ENCODE data around the gene CYP1A2.
"Not testable (repeated sequence)": the region's sequence is repeated elsewhere in the genome, so short reads cannot be mapped to it uniquely, and the experiment has no call there.

CYP1A2 gene

DNA sequence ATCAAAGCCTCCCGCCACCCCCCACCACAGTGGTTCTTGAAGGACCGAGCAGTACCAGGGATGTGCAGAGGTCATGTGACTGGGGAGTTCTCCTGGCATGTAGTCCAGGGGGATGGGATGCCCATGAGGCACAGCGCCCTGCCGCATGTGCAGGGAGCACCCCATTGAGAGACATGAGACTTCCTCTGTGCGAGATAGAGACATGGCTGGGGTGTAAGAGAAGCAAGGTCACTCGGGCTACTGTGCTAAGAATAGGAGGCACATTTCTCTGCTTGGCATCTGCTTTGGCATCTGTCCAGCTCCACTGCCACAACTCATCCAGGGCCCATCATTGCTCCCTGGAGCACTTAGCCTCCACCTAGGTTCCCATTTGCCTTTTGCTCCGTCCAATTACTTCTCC, 20.9 kb upstream of the CYP1A2 start:
- no peaks in the 10 kb centered on the region for H3K9me3 Mint-ChIP-seq

DNA sequence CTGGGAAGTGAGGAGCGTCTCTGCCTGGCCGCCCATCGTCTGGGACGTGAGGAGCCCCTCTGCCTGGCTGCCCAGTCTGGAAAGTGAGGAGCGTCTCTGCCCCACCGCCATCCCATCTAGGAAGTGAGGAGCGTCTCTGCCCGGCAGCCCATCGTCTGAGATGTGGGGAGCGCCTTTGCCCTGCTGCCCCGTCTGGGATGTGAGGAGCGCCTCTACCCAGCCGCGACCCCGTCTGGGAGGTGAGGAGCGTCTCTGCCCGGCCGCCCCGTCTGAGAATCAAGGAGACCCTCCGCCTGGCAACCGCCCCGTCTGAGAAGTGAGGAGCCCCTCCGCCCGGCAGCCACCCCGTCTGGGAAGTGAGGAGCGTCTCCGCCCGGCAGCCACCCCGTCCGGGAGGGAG, 19.9 kb upstream of the CYP1A2 start:
- ATAC-seq; DNase-seq; H3K9me3 Mint-ChIP-seq; H3K4me3 Mint-ChIP-seq; H3K36me3 Mint-ChIP-seq (ENCODE audit: low read depth); H3K27ac Mint-ChIP-seq: not testable (repeated sequence)
- Mint-ChIP-seq H3K27me3 (peaks cover 31% of the 10 kb centered on the region), H3K4me1 (peaks cover 13% of the 10 kb centered on the region)

More for the DNA sequence above, 20.9 kb upstream of the CYP1A2 start:
- peaks cover 13% of the 10 kb centered on the region for H3K4me1 Mint-ChIP-seq
- peaks cover 30% of the 10 kb centered on the region for H3K27me3 Mint-ChIP-seq
- DNase-seq (no peak), ATAC-seq (no peak)
- H3K27ac Mint-ChIP-seq: no peak overlapping the region
- H3K4me3 Mint-ChIP-seq: no peak overlapping the region
- no peaks in the 10 kb centered on the region for H3K36me3 Mint-ChIP-seq (ENCODE audit: low read depth)

DNA sequence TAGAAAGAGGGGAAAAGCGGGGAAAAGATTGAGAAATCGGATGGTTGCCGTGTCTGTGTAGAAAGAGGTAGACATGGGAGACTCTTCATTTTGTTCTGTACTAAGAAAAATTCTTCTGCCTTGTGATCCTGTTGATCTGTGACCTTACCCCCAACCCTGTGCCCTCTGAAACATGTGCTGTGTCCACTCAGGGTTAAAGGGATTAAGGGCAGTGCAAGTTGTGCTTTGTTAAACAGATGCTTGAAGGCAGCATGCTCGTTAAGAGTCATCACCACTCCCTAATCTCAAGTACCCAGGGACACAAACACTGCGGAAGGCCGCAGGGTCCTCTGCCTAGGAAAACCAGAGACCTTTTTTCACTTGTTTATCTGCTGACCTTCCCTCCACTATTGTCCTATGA, 19.3 kb upstream of the CYP1A2 start:
- not testable (repeated sequence) for H3K36me3 Mint-ChIP-seq (ENCODE audit: low read depth); DNase-seq; H3K9me3 Mint-ChIP-seq; H3K27ac Mint-ChIP-seq; ATAC-seq; H3K4me3 Mint-ChIP-seq
- H3K4me1 Mint-ChIP-seq: peaks cover 13% of the 10 kb centered on the region
- peaks cover 31% of the 10 kb centered on the region for H3K27me3 Mint-ChIP-seq

DNA sequence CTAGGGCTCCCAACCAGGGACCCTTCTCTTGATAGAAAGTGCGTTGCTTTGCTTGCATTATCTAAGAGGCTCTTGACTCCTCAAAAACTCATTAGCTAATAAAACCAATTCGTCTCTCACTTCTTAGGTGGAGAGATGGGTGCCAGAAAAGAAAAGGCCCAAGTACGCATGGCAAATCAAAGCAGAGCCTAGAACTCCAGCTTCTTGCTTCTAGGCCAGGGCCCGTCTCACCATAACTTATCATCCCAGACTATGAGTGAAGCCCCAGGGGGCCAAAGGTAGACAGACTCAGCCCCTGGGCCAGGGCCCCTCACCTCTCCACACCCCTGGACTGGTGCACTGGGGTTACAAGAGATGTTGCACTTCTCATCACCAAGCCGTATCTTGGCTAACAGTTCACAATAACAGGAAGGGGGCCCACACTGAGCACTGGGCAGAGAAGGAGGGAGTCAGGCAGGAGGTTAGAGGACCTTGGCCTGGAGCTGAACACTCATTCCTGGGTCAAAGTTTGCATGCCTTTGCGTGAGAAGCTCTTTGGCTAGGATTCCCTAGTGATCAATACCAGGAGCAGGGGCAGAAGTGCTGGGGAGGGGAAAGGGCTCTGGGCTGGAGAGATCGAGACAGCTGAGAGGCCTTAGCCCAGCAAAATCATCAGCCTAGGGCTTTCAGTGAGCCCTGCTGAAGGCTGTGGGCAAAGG, 17.9 kb upstream of the CYP1A2 start:
- Mint-ChIP-seq H3K36me3 (ENCODE audit: low read depth) (no peaks in the 10 kb centered on the region), H3K27ac (no peak overlapping the region), H3K27me3 (peaks cover 27% of the 10 kb centered on the region), H3K4me1 (peaks cover 9% of the 10 kb centered on the region), H3K9me3 (no peaks in the 10 kb centered on the region), H3K4me3 (no peak overlapping the region)
- no peak for ATAC-seq
- DNase-seq: no peak

DNA sequence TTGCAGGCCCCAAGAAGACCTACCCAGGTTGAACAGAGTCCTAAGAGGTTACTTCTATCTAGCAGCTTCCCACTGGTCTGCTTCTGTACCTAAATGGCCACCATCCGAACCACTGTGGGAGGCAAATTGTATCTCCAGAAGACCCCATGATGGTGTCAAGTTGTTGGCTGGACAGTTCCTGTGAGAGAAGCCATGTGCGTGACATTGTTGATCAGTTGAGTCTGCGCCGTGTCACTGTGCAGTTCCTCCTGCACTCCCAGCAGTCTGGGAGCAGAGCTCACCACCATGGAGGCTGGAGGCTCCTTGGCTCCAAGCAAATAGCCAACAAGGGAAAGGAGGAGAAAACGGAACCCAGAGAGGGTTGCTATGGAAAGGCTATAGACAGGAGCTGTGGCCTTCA, 15.8 kb upstream of the CYP1A2 start:
- H3K9me3 Mint-ChIP-seq: peaks cover 11% of the 10 kb centered on the region
- peaks cover 1% of the 10 kb centered on the region for H3K36me3 Mint-ChIP-seq (ENCODE audit: low read depth)
- no peak overlapping the region for H3K4me3 Mint-ChIP-seq
- H3K27ac Mint-ChIP-seq: no peak overlapping the region
- peaks cover 26% of the 10 kb centered on the region for H3K27me3 Mint-ChIP-seq
- DNase-seq (no peak), ATAC-seq (no peak)
- H3K4me1 Mint-ChIP-seq: peaks cover under 1% of the 10 kb centered on the region

DNA sequence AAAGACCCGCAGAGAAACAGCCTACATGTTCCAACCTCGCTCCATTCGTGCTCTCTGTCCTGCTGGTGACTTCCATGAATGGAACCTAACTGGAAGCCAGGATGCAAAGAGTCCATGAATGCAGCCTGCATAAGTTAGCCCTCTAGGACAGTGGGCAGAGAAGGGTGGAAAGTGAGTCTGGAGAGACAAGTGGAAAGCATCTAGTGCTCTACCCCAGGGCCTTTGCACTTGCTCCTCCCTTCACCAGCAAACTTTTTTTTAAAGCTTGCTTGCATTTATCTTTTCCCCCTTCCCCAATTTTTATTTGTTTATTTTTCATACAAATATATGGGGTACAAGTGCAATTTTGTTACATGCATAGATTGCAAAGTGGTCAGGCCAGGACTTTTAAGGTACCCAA, 15.4 kb upstream of the CYP1A2 start:
- Mint-ChIP-seq H3K4me1 (peaks cover 5% of the 10 kb centered on the region), H3K27ac (no peak overlapping the region), H3K4me3 (no peak overlapping the region), H3K9me3 (peaks cover 15% of the 10 kb centered on the region), H3K27me3 (peaks cover 27% of the 10 kb centered on the region), H3K36me3 (ENCODE audit: low read depth) (peaks cover 3% of the 10 kb centered on the region)
- DNase-seq (no peak), ATAC-seq (no peak)

DNA sequence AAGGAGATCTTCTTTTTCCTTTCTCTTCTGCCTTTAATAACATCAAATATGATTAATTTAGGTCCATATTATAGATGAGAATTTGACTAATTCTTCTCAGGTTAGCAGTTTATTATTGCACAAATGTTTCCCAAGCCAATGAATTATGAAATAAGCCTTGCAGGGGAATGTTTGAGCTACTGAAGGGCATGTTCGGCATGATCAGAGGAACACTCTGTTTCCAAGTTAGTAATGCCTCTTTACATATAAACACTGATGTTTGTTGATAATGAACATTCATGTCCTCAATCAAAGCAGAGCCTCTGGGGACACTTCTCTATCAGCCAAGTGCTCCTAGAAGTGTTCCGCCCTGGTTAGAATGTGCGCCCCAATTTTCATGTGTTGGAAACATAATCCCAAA, 13.3 kb upstream of the CYP1A2 start:
- H3K9me3 Mint-ChIP-seq: peaks cover 15% of the 10 kb centered on the region
- H3K27me3 Mint-ChIP-seq: peaks cover 21% of the 10 kb centered on the region
- DNase-seq (no peak), ATAC-seq (no peak)
- H3K4me3 Mint-ChIP-seq: no peak overlapping the region
- peaks cover 7% of the 10 kb centered on the region for H3K4me1 Mint-ChIP-seq
- H3K36me3 Mint-ChIP-seq (ENCODE audit: low read depth): peaks cover 3% of the 10 kb centered on the region
- H3K27ac Mint-ChIP-seq: no peak overlapping the region

DNA sequence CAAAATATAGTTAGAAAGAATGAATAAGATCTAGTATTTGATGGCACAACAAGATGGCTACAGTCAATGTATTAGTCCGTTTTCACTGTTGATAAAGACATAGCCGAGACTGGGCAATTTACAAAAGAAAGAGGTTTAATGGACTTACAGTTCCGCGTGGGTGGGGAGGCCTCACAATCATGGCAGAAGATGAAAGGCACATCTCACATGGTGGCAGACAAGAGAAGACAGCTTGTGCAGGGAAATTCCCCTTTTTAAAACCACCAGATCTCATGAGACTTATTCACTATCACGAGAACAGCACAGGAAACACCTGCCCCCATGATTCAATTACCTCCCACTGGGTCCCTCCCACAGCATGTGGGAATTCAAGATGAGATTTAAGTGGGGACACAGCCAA, 10.4 kb upstream of the CYP1A2 start:
- H3K4me1 Mint-ChIP-seq; H3K4me3 Mint-ChIP-seq; H3K36me3 Mint-ChIP-seq (ENCODE audit: low read depth); DNase-seq; H3K27ac Mint-ChIP-seq; ATAC-seq: not testable (repeated sequence)
- H3K9me3 Mint-ChIP-seq: peaks cover 20% of the 10 kb centered on the region
- peaks cover 24% of the 10 kb centered on the region for H3K27me3 Mint-ChIP-seq

DNA sequence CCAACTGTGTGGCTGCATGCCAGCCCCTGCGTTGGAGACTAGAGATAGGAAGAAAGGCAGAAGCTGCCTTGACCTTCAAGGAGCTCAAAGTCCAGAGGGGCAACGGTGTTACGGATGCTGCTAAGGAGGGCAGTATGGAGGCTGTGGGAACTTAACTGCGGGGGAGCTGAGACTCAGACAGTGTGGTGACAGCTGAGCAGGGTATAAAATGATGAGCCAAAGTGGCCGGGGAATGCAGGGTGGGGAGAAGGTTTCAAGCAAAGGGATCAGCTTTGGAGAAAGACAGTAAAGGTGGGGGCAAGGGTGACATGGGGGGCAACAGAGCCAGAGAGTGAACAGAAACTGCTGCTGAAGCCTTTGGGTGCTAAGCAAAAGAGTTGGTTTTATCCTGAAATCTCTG, 6.2 kb upstream of the CYP1A2 start:
- DNase-seq: no peak
- Mint-ChIP-seq H3K4me1 (peaks cover 10% of the 10 kb centered on the region), H3K27me3 (peaks cover 13% of the 10 kb centered on the region), H3K36me3 (ENCODE audit: low read depth) (peaks cover 2% of the 10 kb centered on the region), H3K27ac (no peak overlapping the region), H3K4me3 (no peak overlapping the region), H3K9me3 (peaks cover 13% of the 10 kb centered on the region)
- no peak for ATAC-seq

DNA sequence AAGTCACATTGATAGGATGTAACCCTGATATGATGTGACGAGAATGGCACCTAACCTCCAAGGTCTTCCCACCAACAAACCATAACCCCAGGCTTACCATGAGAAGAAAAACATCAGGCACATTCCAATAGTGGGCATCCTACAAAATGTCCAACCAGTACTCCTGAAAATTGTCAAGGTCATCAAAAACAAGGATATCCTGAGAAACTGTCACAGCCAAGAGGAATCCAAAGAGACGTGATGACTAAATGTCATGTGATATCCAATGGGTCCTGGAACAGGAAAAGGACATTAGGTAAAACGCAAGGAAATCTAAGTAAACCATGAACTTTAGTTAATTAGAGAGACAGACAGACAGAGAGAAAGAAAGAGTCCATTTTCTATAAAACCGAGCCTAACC, 2.3 kb upstream of the CYP1A2 start:
- Mint-ChIP-seq H3K27ac (no peak overlapping the region), H3K4me1 (peaks cover 3% of the 10 kb centered on the region), H3K4me3 (no peak overlapping the region), H3K27me3 (peaks cover 6% of the 10 kb centered on the region), H3K36me3 (ENCODE audit: low read depth) (no peaks in the 10 kb centered on the region), H3K9me3 (peaks cover 4% of the 10 kb centered on the region)
- DNase-seq: no peak
- no peak for ATAC-seq

DNA sequence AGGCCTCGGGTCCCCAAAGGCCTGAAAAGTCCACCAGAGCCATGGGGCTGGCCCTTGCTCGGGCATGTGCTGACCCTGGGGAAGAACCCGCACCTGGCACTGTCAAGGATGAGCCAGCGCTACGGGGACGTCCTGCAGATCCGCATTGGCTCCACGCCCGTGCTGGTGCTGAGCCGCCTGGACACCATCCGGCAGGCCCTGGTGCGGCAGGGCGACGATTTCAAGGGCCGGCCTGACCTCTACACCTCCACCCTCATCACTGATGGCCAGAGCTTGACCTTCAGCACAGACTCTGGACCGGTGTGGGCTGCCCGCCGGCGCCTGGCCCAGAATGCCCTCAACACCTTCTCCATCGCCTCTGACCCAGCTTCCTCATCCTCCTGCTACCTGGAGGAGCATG, 1.2 kb downstream of the CYP1A2 start:
- no peak for DNase-seq
- no peak overlapping the region for H3K4me3 Mint-ChIP-seq
- H3K4me1 Mint-ChIP-seq: peaks cover 3% of the 10 kb centered on the region
- H3K27me3 Mint-ChIP-seq: peaks cover 2% of the 10 kb centered on the region
- no peak overlapping the region for H3K27ac Mint-ChIP-seq
- H3K9me3 Mint-ChIP-seq: no peaks in the 10 kb centered on the region
- ATAC-seq: no peak
- no peaks in the 10 kb centered on the region for H3K36me3 Mint-ChIP-seq (ENCODE audit: low read depth)

DNA sequence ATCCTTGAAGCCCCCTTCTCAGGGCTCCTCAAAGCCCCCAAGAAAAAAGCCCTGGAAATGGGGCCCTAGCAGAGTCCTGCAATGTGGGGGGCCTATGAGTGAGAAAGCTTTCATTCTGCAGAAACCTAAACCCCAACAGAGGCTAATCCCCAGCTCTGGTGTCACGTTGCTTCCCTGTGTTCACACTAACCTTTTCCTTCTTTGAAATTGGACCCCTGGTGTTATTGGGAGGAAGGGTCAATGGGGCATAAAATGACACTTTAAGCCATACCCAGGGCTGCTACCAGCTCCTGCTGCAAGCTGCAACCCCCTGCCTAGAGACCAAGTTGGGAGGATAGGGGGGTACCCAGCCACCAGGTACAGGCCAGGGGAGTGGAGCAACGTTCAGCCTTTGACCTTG, 2.1 kb downstream of the CYP1A2 start:
- Mint-ChIP-seq H3K36me3 (ENCODE audit: low read depth) (no peaks in the 10 kb centered on the region), H3K9me3 (no peaks in the 10 kb centered on the region), H3K4me1 (peaks cover 3% of the 10 kb centered on the region), H3K4me3 (no peak overlapping the region), H3K27me3 (no peaks in the 10 kb centered on the region), H3K27ac (no peak overlapping the region)
- ATAC-seq: no peak
- DNase-seq: no peak

DNA sequence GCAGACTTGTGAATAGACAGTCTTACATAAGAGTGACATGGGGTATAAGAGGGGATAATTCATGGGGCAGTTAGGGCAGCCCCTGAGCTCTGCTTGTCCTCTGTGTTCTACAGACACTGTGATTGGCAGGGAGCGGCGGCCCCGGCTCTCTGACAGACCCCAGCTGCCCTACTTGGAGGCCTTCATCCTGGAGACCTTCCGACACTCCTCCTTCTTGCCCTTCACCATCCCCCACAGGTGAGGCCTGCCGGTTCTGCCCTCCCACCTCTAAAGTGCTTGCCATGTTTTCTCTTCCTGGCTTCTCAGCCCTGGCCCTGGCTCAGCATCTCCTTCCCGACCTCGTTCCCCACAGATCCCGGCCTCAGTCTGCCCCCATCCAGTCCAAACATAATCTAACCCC, 3.4 kb downstream of the CYP1A2 start:
- no peak overlapping the region for H3K4me3 Mint-ChIP-seq
- no peak overlapping the region for H3K27ac Mint-ChIP-seq
- DNase-seq (no peak), ATAC-seq (no peak)
- no peaks in the 10 kb centered on the region for H3K9me3 Mint-ChIP-seq
- no peaks in the 10 kb centered on the region for H3K27me3 Mint-ChIP-seq
- H3K36me3 Mint-ChIP-seq (ENCODE audit: low read depth): no peaks in the 10 kb centered on the region
- no peaks in the 10 kb centered on the region for H3K4me1 Mint-ChIP-seq

DNA sequence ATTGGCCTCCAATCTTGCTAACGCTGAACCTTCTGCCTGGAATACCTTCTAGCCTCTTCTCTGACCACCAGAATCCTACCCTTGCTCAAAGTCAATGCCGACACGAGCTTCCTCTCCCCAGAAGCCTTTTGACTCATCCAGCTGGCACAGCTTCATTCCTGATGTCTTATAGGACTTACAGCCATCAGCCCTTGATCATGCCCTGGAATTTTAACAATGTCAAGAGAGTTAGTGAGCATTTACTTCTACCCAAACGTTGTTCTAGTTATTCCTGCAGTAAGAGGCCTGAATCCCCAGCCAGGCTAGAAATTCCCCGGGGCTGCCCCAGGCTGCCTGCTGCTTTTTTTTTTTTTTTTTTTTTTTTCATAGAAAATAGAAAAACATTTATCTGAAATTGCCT, 3.9 kb downstream of the CYP1A2 start:
- Mint-ChIP-seq H3K4me3 (no peak overlapping the region), H3K27me3 (no peaks in the 10 kb centered on the region), H3K4me1 (no peaks in the 10 kb centered on the region), H3K36me3 (ENCODE audit: low read depth) (no peaks in the 10 kb centered on the region), H3K27ac (no peak overlapping the region), H3K9me3 (no peaks in the 10 kb centered on the region)
- no peak for ATAC-seq
- no peak for DNase-seq

DNA sequence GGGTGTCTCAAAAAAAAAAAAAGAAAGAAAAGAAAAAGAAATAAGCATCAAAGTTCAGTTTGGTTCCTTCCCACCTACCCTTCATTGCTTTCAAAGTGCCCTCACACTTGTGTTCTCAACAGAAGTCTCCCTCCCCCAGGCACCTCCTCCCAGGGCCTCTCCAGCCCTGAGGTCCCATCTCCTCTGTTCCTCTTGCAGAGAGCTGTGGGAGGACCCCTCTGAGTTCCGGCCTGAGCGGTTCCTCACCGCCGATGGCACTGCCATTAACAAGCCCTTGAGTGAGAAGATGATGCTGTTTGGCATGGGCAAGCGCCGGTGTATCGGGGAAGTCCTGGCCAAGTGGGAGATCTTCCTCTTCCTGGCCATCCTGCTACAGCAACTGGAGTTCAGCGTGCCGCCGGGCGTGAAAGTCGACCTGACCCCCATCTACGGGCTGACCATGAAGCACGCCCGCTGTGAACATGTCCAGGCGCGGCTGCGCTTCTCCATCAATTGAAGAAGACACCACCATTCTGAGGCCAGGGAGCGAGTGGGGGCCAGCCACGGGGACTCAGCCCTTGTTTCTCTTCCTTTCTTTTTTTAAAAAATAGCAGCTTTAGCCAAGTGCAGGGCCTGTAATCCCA, 6.1 kb downstream of the CYP1A2 start:
- DNase-seq (no peak), ATAC-seq (no peak)
- no peak overlapping the region for H3K27ac Mint-ChIP-seq
- H3K36me3 Mint-ChIP-seq (ENCODE audit: low read depth): no peaks in the 10 kb centered on the region
- no peaks in the 10 kb centered on the region for H3K9me3 Mint-ChIP-seq
- H3K4me1 Mint-ChIP-seq: no peaks in the 10 kb centered on the region
- no peak overlapping the region for H3K4me3 Mint-ChIP-seq
- no peaks in the 10 kb centered on the region for H3K27me3 Mint-ChIP-seq
